ENCODE results near the gene NRG3.

- TF ChIP-seq CTCF (IDR thresholded peaks at IDR 0.05) (no peak), POLR2A (IDR thresholded peaks at IDR 0.05) (no peak)
Observed at GRCh38 chr10:82497439-82497838, 622.4 kb downstream of the NRG3 start.
